GM19328 (cell line): ENCODE results near the gene NDUFS2.
A peak's percentile ranks its signal among the peaks of the same experiment; 100 is the strongest.

Experiments used
- ATAC-seq: cut with Tn5 transposase; IDR thresholded peaks from one replicate; pipeline ENCODE4 v1.9.1; 2021; ENCODE audit warnings: mild to moderate bottlenecking, moderate library complexity; ENCODE audit not compliant: unreplicated experiment

NDUFS2 gene

GRCh38 chr1:161193561-161194235, 8.5 kb upstream of the NDUFS2 start:
- no peak for ATAC-seq

- ATAC-seq: peak; percentile 54
Measured at GRCh38 chr1:161195171-161195570, 7.0 kb upstream of the NDUFS2 start.

- no peak for ATAC-seq
Measured at GRCh38 chr1:161196111-161196510, 6.1 kb upstream of the NDUFS2 start.

- no peak for ATAC-seq
Measured at GRCh38 chr1:161196521-161197451, 5.4 kb upstream of the NDUFS2 start.

- ATAC-seq: no peak
Measured at GRCh38 chr1:161197560-161198193, 4.5 kb upstream of the NDUFS2 start.

- ATAC-seq: no peak
Measured at GRCh38 chr1:161198194-161198896, 3.8 kb upstream of the NDUFS2 start.

GRCh38 chr1:161198897-161199431, 3.2 kb upstream of the NDUFS2 start, which contains the start of gene ADAMTS4:
TSS of gene ADAMTS4 (minus strand) at chr1:161199054. CDS start at chr1:161198627, 427 bp downstream.
- ATAC-seq: no peak

GRCh38 chr1:161199506-161200139, 2.5 kb upstream of the NDUFS2 start:
- no peak for ATAC-seq

GRCh38 chr1:161200421-161200991, 1.7 kb upstream of the NDUFS2 start:
- no peak for ATAC-seq

- no peak for ATAC-seq
Measured at GRCh38 chr1:161200992-161201835, 953 bp upstream of the NDUFS2 start.

GRCh38 chr1:161206411-161207140, 4.4 kb downstream of the NDUFS2 start:
- ATAC-seq: no peak

GRCh38 chr1:161207173-161207572, 5.0 kb downstream of the NDUFS2 start:
- no peak for ATAC-seq

GRCh38 chr1:161209790-161210409, 7.7 kb downstream of the NDUFS2 start:
- ATAC-seq: no peak

GRCh38 chr1:161214369-161214768, 12.2 kb downstream of the NDUFS2 start:
- ATAC-seq: no peak

- ATAC-seq: no peak
Measured at GRCh38 chr1:161215076-161215475, 12.9 kb downstream of the NDUFS2 start, which contains the start of gene FCER1G. TSS of gene FCER1G (plus strand) at chr1:161215295. CDS start at chr1:161215322, 27 bp downstream.

- ATAC-seq: peak; percentile 78
Measured at GRCh38 chr1:161216945-161217712, 15.0 kb downstream of the NDUFS2 start.

- ATAC-seq: no peak
Measured at GRCh38 chr1:161217831-161218230, 15.7 kb downstream of the NDUFS2 start.
